ENCODE data around the gene GATA2. TPM values are rescaled to one million over a fixed set of nuclear protein-coding genes. Genes with fewer than 3 reads are reported as not detected.

Gene GATA2
- total and polyA plus RNA-seq, 2 of the 8 experiments (the other 6 are each of a cell fraction or from before 2014, with no cell fraction given), result 0.03 to 0.30 TPM

DNA sequence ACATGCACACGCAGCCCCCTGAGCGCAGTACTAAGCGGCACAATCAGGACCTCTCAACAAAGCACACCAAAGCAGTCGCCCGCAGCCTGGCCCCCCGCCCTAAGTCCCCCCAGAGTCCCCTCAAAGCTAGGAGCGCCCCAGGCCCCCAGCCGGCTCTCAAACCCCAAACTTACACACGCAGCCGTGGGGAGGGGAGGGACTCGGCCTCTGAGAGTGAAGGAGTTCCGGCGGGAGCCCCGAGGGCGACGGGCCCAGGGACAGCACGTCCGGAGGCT lies 5.5 kb downstream of the GATA2 start (continued):
- no peak for TF ChIP-seq TAF7 (optimal IDR thresholded peaks at IDR 0.05; ENCODE audit: borderline replicate concordance, low read depth, low read length)
- no peak for TF ChIP-seq RXRA (IDR thresholded peaks at IDR 0.05; ENCODE audit: insufficient read depth, low read depth, low read length)
- no peak for TF ChIP-seq CREB1 (IDR thresholded peaks at IDR 0.05)
